Panc1 (cell line): ENCODE measurements around the gene KIAA1671.

ENCODE experiments used
- CTCF ChIP-seq: fragments of 450-650 bp; IDR thresholded peaks from 2 replicates; pipeline ENCODE4 v1.5.1; 2017; ENCODE audit warnings: mild to moderate bottlenecking
- POLR2AphosphoS5 ChIP-seq: IDR thresholded peaks from 2 replicates; pipeline ENCODE4 v1.6.1; 2012; ENCODE audit warnings: mild to moderate bottlenecking, low read depth, low read length, moderate library complexity
- REST ChIP-seq, 2 experiments: IDR thresholded peaks; 2 replicates each; pipeline ENCODE4 v1.6.1; 2011 to 2012; ENCODE audit warnings: low read depth in 2 of 2, control low read depth in 1 of 2, low read length in 1 of 2, mild to moderate bottlenecking in 1 of 2, moderate library complexity in 1 of 2; ENCODE audit not compliant: insufficient read depth in 1 of 2
- SIN3A ChIP-seq: IDR thresholded peaks from 2 replicates; pipeline ENCODE4 v1.6.1; 2012; ENCODE audit warnings: low read depth, mild to moderate bottlenecking, low read length, moderate library complexity, borderline replicate concordance; ENCODE audit not compliant: insufficient read depth

GRCh38 chr22:25064894-25065560 lies 112.5 kb downstream of the KIAA1671 start:
- TF ChIP-seq REST (IDR thresholded peaks at IDR 0.05; ENCODE audit: insufficient read depth in 1 of 2, low read depth in 2 of 2, low read length in 1 of 2) (no peak), CTCF (no peak), POLR2AphosphoS5 (no peak), SIN3A (no peak)
